K562 (cell line): ENCODE data around the gene PPIL4. TPM values are rescaled to one million over a fixed set of nuclear protein-coding genes. Genes with fewer than 3 reads are reported as not detected.

Experiments
- ARID3A ChIP-seq: IDR thresholded peaks from 2 replicates; pipeline ENCODE4 v1.6.1; 2012; ENCODE audit warnings: low read depth, low read length, improper control_type of control experiment, borderline replicate concordance
- CHD7 ChIP-seq: fragments of 200-600 bp; sonication (generic); IDR thresholded peaks from one replicate; pipeline ENCODE4 v1.6.1; 2012; ENCODE audit warnings: mild to moderate bottlenecking, low read depth, low read length, inconsistent platforms
- CREM ChIP-seq: IDR thresholded peaks from 2 replicates; pipeline ENCODE4 v1.6.1; 2014; ENCODE audit warnings: antibody characterized with exemption, low read depth
- JUNB ChIP-seq: fragments of 450-650 bp; formaldehyde crosslinking; conservative IDR thresholded peaks from 2 replicates; pipeline ENCODE4 v1.4.0; 2020; ENCODE audit warnings: mild to moderate bottlenecking
- KLF10 ChIP-seq: fragments of 250-450 bp; sonication (Bioruptor Pico); IDR thresholded peaks from 2 replicates; pipeline ENCODE4 v1.6.1; 2021; ENCODE audit warnings: matching md5 sums
- MAFK ChIP-seq: IDR thresholded peaks from 2 replicates; pipeline ENCODE4 v1.6.1; 2011; ENCODE audit warnings: low read length, improper control_type of control experiment
- NFYB ChIP-seq: IDR thresholded peaks from 2 replicates; pipeline ENCODE4 v1.6.1; 2011; ENCODE audit warnings: mild to moderate bottlenecking, moderate library complexity; ENCODE audit not compliant: insufficient read length; ENCODE audit errors: extremely low read depth
- PHF20 ChIP-seq: fragments of 450-650 bp; IDR thresholded peaks from 2 replicates; pipeline ENCODE4 v1.6.1; 2018; ENCODE audit not compliant: partially characterized antibody
- RB1 ChIP-seq: fragments of 450-650 bp; IDR thresholded peaks from 2 replicates; pipeline ENCODE4 v1.6.1; 2017; ENCODE audit warnings: low read depth, mild to moderate bottlenecking
- U2AF1 ChIP-seq: fragments of 200-400 bp; formaldehyde crosslinking; optimal IDR thresholded peaks from 2 replicates; pipeline ENCODE3; 2017; ENCODE audit warnings: mild to moderate bottlenecking, low read depth, low read length, moderate library complexity
- ZNF140 ChIP-seq: fragments of 250-450 bp; sonication (Bioruptor Pico); IDR thresholded peaks from 2 replicates; pipeline ENCODE4 v1.8.0; 2021; ENCODE audit warnings: moderate library complexity, mild to moderate bottlenecking, inconsistent platforms
- polyA plus RNA-seq, 8 experiments: library from polyadenylated mRNA; depleted of rRNA in 4 of 8; stranded (reverse) in 5 of 8; unstranded in 3 of 8; fragments of >200 nt; fragmentation: Nextera tagmentation in 2 of 8; fragmentation: Illumina TruSeq in 1 of 8; extraction: Ambion mirVana in 2 of 8; extraction: Trizol in 1 of 8; gene quantifications; 2 replicates each; pipeline versions ENCODE4 v1.2.1 to v1.2.3, GENCODE V29; 2011 to 2014; ENCODE audit warnings: inconsistent platforms in 1 of 8, missing spikeins in 1 of 8
- total RNA-seq, 7 experiments: library from RNA; depleted of rRNA in 6 of 7; stranded (reverse); fragments of >200 nt in 6 of 7; fragmentation: Illumina TruSeq in 2 of 7; extraction: Trizol in 2 of 7; gene quantifications; 2 replicates each; pipeline versions ENCODE4 v1.2.1 to v1.2.3, GENCODE V29; 2011 to 2021; ENCODE audit warnings: low replicate concordance in 1 of 7

The PPIL4 gene
- total and polyA plus RNA-seq, 9 of the 15 experiments (the other 6 are each of a cell fraction or from before 2014, with no cell fraction given), result 14.5 to 55.2 (median 45.9) TPM

- no peak for TF ChIP-seq CHD7
- no peak for TF ChIP-seq ZNF140 (CRISPR knock-in tag)
- TF ChIP-seq CREM, result no peak; the same call in none of the 2 replicates
- TF ChIP-seq JUNB (CRISPR knock-in tag), result no peak
- peak; percentile 55 for TF ChIP-seq PHF20
- TF ChIP-seq RB1, result peak; percentile 90
- no peak for TF ChIP-seq ARID3A
- no peak for TF ChIP-seq KLF10 (CRISPR knock-in tag)
- no peak for TF ChIP-seq MAFK
- peak; percentile 64 for TF ChIP-seq U2AF1
- TF ChIP-seq NFYB, result no peak
Measured at GRCh38 chr6:149566410-149567193, 20.8 kb upstream of the PPIL4 start (continued).
